GM23338 (cell line): ENCODE data around the gene DNAJC9. TPM values are rescaled to one million over a fixed set of nuclear protein-coding genes. Genes with fewer than 3 reads are reported as not detected.

Source experiments
- ATAC-seq: fragments of 200-7000 bp; cut with Tn5 transposase; 3 replicates; pipeline ENCODE4 v1.9.1; 2020
- DNase-seq: peaks from one replicate; pipeline ENCODE4 v3.0.0-alpha.2; 2015; ENCODE audit warnings: low spot score
- H2AFZ ChIP-seq: fragments of 200-600 bp; sonication (generic); 2 replicates; pipeline ENCODE4 v1.8.0; 2016; ENCODE audit warnings: antibody characterized with exemption, mild to moderate bottlenecking, moderate library complexity
- H3F3A ChIP-seq: fragments of 200-600 bp; sonication (generic); replicated peaks from 2 replicates; pipeline ENCODE4 v1.8.0; 2017; ENCODE audit warnings: antibody characterized with exemption, mixed run types, low read depth
- H3K27ac ChIP-seq: fragments of 200-600 bp; sonication (generic); 2 replicates; pipeline ENCODE4 v1.6.1; 2016; ENCODE audit warnings: low read depth
- H3K27me3 ChIP-seq: fragments of 200-600 bp; sonication (generic); 2 replicates; pipeline ENCODE4 v1.8.0; 2016; ENCODE audit warnings: mild to moderate bottlenecking, mixed run types, moderate library complexity; ENCODE audit not compliant: insufficient read depth
- H3K36me3 ChIP-seq: fragments of 200-600 bp; sonication (generic); 2 replicates; pipeline ENCODE4 v1.8.0; 2016; ENCODE audit warnings: mild to moderate bottlenecking; ENCODE audit not compliant: insufficient read depth
- H3K4me1 ChIP-seq: fragments of 200-600 bp; sonication (generic); 2 replicates; pipeline ENCODE4 v1.8.0; 2016; ENCODE audit warnings: mild to moderate bottlenecking, moderate library complexity; ENCODE audit not compliant: insufficient read depth
- H3K4me2 ChIP-seq: fragments of 200-600 bp; sonication (generic); 2 replicates; pipeline ENCODE4 v1.7.1; 2017; ENCODE audit warnings: mixed run types
- H3K4me3 ChIP-seq: fragments of 200-600 bp; sonication (generic); 2 replicates; pipeline ENCODE4 v1.6.1; 2016; ENCODE audit warnings: mixed run types
- H3K79me2 ChIP-seq: fragments of 200-600 bp; sonication (generic); replicated peaks from 2 replicates; pipeline ENCODE4 v1.8.0; 2017; ENCODE audit warnings: mild to moderate bottlenecking; ENCODE audit not compliant: insufficient read depth
- H3K9me2 ChIP-seq: fragments of 200-600 bp; sonication (generic); 2 replicates; pipeline ENCODE4 v1.8.0; 2017; ENCODE audit not compliant: insufficient read depth
- H4K20me1 ChIP-seq: fragments of 200-600 bp; sonication (generic); replicated peaks from 2 replicates; pipeline ENCODE4 v1.8.0; 2017; ENCODE audit warnings: mild to moderate bottlenecking; ENCODE audit not compliant: insufficient read depth
- H3K27ac Mint-ChIP-seq: 2 replicates; pipeline ENCODE4 v1.8.0; 2020; ENCODE audit warnings: inconsistent platforms, mild to moderate bottlenecking, moderate library complexity, mixed read lengths
- H3K27me3 Mint-ChIP-seq: 3 replicates; pipeline ENCODE4 v1.8.0; 2022; ENCODE audit warnings: low read depth, mild to moderate bottlenecking, moderate library complexity, mixed read lengths, inconsistent platforms; ENCODE audit not compliant: insufficient read depth, poor library complexity
- H3K36me3 Mint-ChIP-seq: 3 replicates; pipeline ENCODE4 v1.8.0; 2021; ENCODE audit warnings: low read depth, mild to moderate bottlenecking, inconsistent platforms, moderate library complexity, mixed read lengths
- H3K4me1 Mint-ChIP-seq: 3 replicates; pipeline ENCODE4 v1.8.0; 2020; ENCODE audit warnings: mild to moderate bottlenecking, inconsistent platforms, mixed read lengths
- H3K4me3 Mint-ChIP-seq: 3 replicates; pipeline ENCODE4 v1.8.0; 2021; ENCODE audit warnings: moderate library complexity, mild to moderate bottlenecking, inconsistent platforms, mixed read lengths
- H3K9me3 Mint-ChIP-seq: 3 replicates; pipeline ENCODE4 v1.8.0; 2020; ENCODE audit warnings: moderate library complexity, mild to moderate bottlenecking, inconsistent platforms, mixed read lengths
- CREB1 ChIP-seq: fragments of 250-450 bp; sonication (Bioruptor Pico); IDR thresholded peaks from 2 replicates; pipeline ENCODE4 v1.5.0; 2020; ENCODE audit warnings: low read depth, mild to moderate bottlenecking, moderate library complexity
- ETS1 ChIP-seq: IDR thresholded peaks from 2 replicates; pipeline ENCODE4 v1.6.1; 2016; ENCODE audit warnings: antibody characterized with exemption
- EZH2phosphoT487 ChIP-seq: fragments of 200-600 bp; sonication (generic); IDR thresholded peaks from one replicate; pipeline ENCODE4 v1.8.1; 2018; ENCODE audit warnings: antibody characterized with exemption; ENCODE audit not compliant: unreplicated experiment
- JUNB ChIP-seq: IDR thresholded peaks from one replicate; pipeline ENCODE4 v1.6.1; 2016; ENCODE audit warnings: antibody characterized with exemption; ENCODE audit not compliant: unreplicated experiment
- NANOG ChIP-seq: IDR thresholded peaks from 2 replicates; pipeline ENCODE4 v1.6.1; 2016; ENCODE audit warnings: antibody characterized with exemption, borderline replicate concordance
- POLR2AphosphoS5 ChIP-seq: IDR thresholded peaks from 2 replicates; pipeline ENCODE4 v1.6.1; 2016; ENCODE audit warnings: antibody characterized with exemption, low read depth
- STAT1 ChIP-seq: IDR thresholded peaks from one replicate; pipeline ENCODE4 v1.6.1; 2016; ENCODE audit warnings: antibody characterized with exemption; ENCODE audit not compliant: unreplicated experiment
- ZNF114 ChIP-seq: fragments of 250-450 bp; sonication (Bioruptor Pico); IDR thresholded peaks from 2 replicates; pipeline ENCODE4 v1.5.0; 2020; ENCODE audit warnings: mild to moderate bottlenecking, moderate library complexity
- ZNF331 ChIP-seq: fragments of 250-450 bp; sonication (Bioruptor Pico); IDR thresholded peaks from 2 replicates; pipeline ENCODE4 v1.5.0; 2020; ENCODE audit warnings: low read depth, mild to moderate bottlenecking, moderate library complexity
- polyA plus RNA-seq: library from polyadenylated mRNA; unstranded; fragments of >200 nt; fragmentation: Nextera tagmentation; extraction: Ambion mirVana; gene quantifications from 2 replicates; pipeline ENCODE4 v1.2.1, GENCODE V29; 2016
- total RNA-seq: library from RNA; depleted of rRNA; stranded (reverse); fragments of >200 nt; shearing (Covaris generic); gene quantifications from 2 replicates; pipeline ENCODE4 v1.2.3, GENCODE V29; 2014
- TF ChIP-seq, protein P1 (sequence below), 2 experiments: fragments of 200-600 bp in 1 of 2; sonication (generic) in 1 of 2; conservative IDR thresholded peaks; 2 replicates each; pipeline versions ENCODE4 v1.5.1 to v1.6.1; 2016 to 2017; ENCODE audit warnings: antibody characterized with exemption in 2 of 2, low read depth in 2 of 2, mild to moderate bottlenecking in 2 of 2, moderate library complexity in 1 of 2
- TF ChIP-seq, protein P2 (sequence below): IDR thresholded peaks from one replicate; pipeline ENCODE4 v1.6.1; 2018; ENCODE audit warnings: antibody characterized with exemption; ENCODE audit not compliant: unreplicated experiment

DNAJC9 gene
- total and polyA plus RNA-seq, 2 experiments from 2014 or later = 31.0 to 33.2 TPM

- no peak overlapping the region for H3K4me3 Mint-ChIP-seq
- Histone ChIP-seq H3K4me2 (no peak overlapping the region), H3F3A (no peaks in the 10 kb centered on the region), H4K20me1 (no peaks in the 10 kb centered on the region), H2AFZ (no peak overlapping the region), H3K79me2 (no peaks in the 10 kb centered on the region), H3K9me2 (no peaks in the 10 kb centered on the region), H3K27ac (no peak overlapping the region), H3K4me3 (no peak overlapping the region), H3K36me3 (no peaks in the 10 kb centered on the region), H3K27me3 (no peaks in the 10 kb centered on the region), H3K4me1 (no peaks in the 10 kb centered on the region)
- peaks cover 39% of the 10 kb centered on the region for H3K36me3 Mint-ChIP-seq
- DNase-seq (peak; percentile 17), ATAC-seq (no peak)
- peaks cover 2% of the 10 kb centered on the region for H3K27me3 Mint-ChIP-seq
- H3K4me1 Mint-ChIP-seq = no peaks in the 10 kb centered on the region
- peaks cover 33% of the 10 kb centered on the region for H3K9me3 Mint-ChIP-seq
- TF ChIP-seq POLR2AphosphoS5 (no peak), ZNF114 (no peak), ETS1 (no peak)
- TF ChIP-seq, protein P1, sequence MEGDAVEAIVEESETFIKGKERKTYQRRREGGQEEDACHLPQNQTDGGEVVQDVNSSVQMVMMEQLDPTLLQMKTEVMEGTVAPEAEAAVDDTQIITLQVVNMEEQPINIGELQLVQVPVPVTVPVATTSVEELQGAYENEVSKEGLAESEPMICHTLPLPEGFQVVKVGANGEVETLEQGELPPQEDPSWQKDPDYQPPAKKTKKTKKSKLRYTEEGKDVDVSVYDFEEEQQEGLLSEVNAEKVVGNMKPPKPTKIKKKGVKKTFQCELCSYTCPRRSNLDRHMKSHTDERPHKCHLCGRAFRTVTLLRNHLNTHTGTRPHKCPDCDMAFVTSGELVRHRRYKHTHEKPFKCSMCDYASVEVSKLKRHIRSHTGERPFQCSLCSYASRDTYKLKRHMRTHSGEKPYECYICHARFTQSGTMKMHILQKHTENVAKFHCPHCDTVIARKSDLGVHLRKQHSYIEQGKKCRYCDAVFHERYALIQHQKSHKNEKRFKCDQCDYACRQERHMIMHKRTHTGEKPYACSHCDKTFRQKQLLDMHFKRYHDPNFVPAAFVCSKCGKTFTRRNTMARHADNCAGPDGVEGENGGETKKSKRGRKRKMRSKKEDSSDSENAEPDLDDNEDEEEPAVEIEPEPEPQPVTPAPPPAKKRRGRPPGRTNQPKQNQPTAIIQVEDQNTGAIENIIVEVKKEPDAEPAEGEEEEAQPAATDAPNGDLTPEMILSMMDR (conservative IDR thresholded peaks at IDR 0.05; ENCODE audit: low read depth in 2 of 2) = no peak
- no peak overlapping the region for H3K27ac Mint-ChIP-seq
Observed at GRCh38 chr10:73206385-73206784, 40.7 kb downstream of the DNAJC9 start.

DNA sequence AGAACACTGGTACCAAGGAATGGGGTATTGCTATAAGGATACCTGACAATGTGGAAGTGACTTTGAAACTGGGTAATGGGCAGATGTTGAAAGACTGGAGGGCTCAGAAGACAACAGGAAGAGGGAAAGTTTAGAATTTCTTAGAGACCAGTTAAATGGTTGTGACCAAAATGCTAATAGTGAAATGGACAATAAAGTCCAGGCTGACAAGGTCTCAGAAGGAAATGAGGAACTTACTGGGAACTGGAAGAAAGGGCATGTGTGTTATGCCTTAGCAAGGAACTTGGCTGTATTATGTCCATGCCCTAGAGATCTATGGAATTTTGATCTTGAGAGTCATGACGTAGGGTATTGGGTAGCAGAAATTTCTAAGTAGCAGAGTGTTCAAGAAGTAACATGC is 41.2 kb downstream of the DNAJC9 start:
- Histone ChIP-seq H3K4me3 (no peak overlapping the region), H3K36me3 (no peaks in the 10 kb centered on the region), H3F3A (no peaks in the 10 kb centered on the region), H3K27ac (no peak overlapping the region), H2AFZ (no peak overlapping the region), H3K79me2 (no peaks in the 10 kb centered on the region), H3K4me2 (no peak overlapping the region), H4K20me1 (no peaks in the 10 kb centered on the region), H3K4me1 (no peaks in the 10 kb centered on the region), H3K9me2 (no peaks in the 10 kb centered on the region), H3K27me3 (no peaks in the 10 kb centered on the region)
- no peak for ATAC-seq
- Mint-ChIP-seq H3K36me3 (peaks cover 39% of the 10 kb centered on the region), H3K27me3 (peaks cover 2% of the 10 kb centered on the region), H3K4me1 (no peaks in the 10 kb centered on the region), H3K9me3 (peaks cover 33% of the 10 kb centered on the region), H3K27ac (no peak overlapping the region), H3K4me3 (no peak overlapping the region)
- no peak for TF ChIP-seq ETS1
- no peak for TF ChIP-seq ZNF114
- TF ChIP-seq ZNF331 (CRISPR knock-in tag) = no peak
- TF ChIP-seq, protein P2, sequence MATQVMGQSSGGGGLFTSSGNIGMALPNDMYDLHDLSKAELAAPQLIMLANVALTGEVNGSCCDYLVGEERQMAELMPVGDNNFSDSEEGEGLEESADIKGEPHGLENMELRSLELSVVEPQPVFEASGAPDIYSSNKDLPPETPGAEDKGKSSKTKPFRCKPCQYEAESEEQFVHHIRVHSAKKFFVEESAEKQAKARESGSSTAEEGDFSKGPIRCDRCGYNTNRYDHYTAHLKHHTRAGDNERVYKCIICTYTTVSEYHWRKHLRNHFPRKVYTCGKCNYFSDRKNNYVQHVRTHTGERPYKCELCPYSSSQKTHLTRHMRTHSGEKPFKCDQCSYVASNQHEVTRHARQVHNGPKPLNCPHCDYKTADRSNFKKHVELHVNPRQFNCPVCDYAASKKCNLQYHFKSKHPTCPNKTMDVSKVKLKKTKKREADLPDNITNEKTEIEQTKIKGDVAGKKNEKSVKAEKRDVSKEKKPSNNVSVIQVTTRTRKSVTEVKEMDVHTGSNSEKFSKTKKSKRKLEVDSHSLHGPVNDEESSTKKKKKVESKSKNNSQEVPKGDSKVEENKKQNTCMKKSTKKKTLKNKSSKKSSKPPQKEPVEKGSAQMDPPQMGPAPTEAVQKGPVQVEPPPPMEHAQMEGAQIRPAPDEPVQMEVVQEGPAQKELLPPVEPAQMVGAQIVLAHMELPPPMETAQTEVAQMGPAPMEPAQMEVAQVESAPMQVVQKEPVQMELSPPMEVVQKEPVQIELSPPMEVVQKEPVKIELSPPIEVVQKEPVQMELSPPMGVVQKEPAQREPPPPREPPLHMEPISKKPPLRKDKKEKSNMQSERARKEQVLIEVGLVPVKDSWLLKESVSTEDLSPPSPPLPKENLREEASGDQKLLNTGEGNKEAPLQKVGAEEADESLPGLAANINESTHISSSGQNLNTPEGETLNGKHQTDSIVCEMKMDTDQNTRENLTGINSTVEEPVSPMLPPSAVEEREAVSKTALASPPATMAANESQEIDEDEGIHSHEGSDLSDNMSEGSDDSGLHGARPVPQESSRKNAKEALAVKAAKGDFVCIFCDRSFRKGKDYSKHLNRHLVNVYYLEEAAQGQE = no peak
- no peak for TF ChIP-seq CREB1 (CRISPR knock-in tag)
- no peak for TF ChIP-seq NANOG
- TF ChIP-seq JUNB = no peak
- no peak for TF ChIP-seq STAT1
- no peak for TF ChIP-seq EZH2phosphoT487
- TF ChIP-seq, protein P1 (conservative IDR thresholded peaks at IDR 0.05; ENCODE audit: low read depth in 2 of 2) = no peak
- DNase-seq = no peak
